ENCODE results near the gene OTOP2.

DNA sequence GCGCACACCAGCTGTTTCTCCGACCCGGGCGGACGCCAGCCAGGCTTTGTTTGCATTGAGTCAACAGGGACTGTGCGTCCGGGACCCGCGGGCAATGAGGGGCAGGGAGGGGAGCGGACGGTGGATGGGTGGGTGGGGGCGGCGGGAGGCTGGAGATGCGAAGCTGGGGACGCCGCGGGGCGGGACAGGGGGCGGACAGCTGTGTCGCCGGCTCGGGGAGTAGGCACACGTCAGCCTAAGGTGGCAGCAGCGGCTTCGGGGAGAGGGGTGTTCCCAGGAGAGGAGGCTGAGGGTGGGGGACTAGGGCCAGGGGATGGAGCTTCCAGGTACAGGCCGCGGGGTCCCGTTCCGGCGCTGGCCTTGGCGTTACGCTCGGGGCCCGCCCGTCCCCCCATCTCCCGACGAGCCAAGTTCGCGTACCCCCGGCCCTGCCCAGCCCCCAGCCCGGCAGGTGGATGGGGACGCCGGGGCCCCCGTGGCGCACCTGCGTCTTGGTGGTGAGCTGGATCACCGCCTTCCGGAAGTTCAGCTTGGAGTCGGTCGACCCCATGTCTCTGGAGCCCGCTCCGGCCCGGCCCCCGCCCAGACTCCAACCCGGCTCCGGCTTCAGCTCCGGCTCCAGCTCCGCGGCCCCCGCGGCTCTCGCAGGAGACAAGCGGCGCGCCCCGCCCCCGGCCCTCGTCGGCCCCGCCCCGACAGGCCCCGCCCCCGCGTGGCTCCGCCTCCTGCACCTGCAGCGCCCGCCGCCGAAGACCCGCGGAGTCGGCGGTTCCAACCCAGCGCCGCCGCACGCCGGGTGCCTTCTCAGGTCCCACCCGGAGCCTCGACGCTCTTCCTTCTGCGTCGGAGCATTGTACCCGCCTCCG, 48.3 kb downstream of the OTOP2 start, which contains the start of gene HID1:
- TF ChIP-seq CTCF (IDR thresholded peaks at IDR 0.05) (no peak), POLR2A (IDR thresholded peaks at IDR 0.05) (no peak)

Measured in adrenal gland (tissue), 5 donors.